ENCODE data around the gene SREBF1. TPM values are rescaled to one million over a fixed set of nuclear protein-coding genes. Genes with fewer than 3 reads are reported as not detected.
A peak's percentile ranks its signal among the peaks of the same experiment; 100 is the strongest.

SREBF1 gene
- total RNA-seq, 1 donor from 2014 or later = 15.2 TPM

DNA sequence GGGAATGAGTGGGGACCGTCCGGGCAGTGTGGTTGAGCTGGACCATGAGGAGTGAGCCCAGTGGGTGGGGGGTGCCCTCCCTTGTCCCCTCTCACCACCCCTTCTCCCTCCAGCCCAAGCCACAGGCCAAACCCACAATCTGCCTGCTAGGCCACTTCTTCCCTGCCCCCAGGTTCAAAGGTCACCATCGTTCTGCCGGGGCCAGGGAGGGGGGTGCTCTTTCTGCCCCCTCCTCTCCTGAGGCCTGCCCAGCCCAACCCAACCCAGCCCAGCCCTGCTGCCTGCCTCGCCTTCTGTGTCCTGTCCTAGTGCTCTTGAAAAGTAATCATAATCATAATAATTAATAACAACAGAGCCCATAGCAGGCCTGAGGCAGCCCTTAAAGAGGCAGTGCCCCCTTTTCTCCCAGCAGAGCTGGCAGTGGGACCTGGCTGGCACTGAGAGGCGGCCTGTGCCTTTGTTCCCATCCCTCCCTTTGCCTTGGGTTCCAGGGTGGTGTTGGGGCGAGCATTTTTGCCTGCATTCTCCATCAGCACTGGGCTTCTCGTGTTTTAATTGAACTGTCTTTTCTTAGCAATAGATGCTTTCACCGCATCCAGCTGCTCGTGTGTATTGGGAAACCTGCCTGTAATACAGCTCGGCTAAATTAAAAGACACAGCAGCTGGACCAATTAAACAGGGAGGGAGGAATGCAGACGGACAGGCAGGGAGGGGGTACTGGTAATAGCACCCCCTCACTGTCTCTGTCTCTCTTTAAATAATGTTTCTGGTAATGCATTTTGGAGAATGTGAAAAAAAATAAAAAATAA, 46.8 kb downstream of the SREBF1 start:
- DNase-seq (no peak), ATAC-seq (no peak)
- intact Hi-C loops (cut with micrococcal nuclease) = loop anchor here (10.0 kb wide), 1 partner anchor 95 kb away; no protein-coding TSS in a partner anchor

GRCh38 chr17:17789410-17789809, 47.4 kb downstream of the SREBF1 start:
- ATAC-seq (no peak), DNase-seq (no peak)
- intact Hi-C loops (cut with micrococcal nuclease) = loop anchor here (10.0 kb wide), 1 partner anchor 95 kb away; no protein-coding TSS in a partner anchor

DNA sequence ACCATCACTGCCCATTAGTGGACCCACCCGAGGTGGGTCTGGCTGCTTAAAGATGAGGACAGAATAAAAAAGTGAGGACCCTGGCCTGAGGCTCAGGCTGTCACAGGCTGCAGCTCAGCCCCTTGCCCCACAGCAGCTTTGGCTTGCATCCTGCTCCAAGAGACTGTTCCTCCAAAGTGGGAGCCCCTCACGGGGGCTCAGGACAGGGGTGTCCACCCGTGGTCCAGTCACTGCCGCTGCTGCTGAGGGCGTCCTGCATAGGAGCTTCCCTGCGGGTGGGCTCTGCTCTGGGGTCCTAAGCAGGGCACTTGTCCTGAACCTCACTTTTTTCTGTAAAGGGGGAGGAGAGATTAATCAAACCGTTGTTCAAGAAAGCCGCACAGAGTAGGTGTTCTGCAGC, 47.8 kb downstream of the SREBF1 start:
- no peak for ATAC-seq
- no peak for DNase-seq
- intact Hi-C loops (cut with micrococcal nuclease) = loop anchor here (10.0 kb wide), 1 partner anchor 94 kb away; no protein-coding TSS in a partner anchor

- DNase-seq (no peak), ATAC-seq (no peak)
- intact Hi-C loops (cut with micrococcal nuclease) = loop anchor here (10.0 kb wide), 1 partner anchor 93 kb away; no protein-coding TSS in a partner anchor
These were observed 49.2 kb downstream of the SREBF1 start for GRCh38 chr17:17787568-17787967.

- DNase-seq = no peak
- intact Hi-C loops (cut with micrococcal nuclease) = loop anchor here (10.0 kb wide), 1 partner anchor 92 kb away; no protein-coding TSS in a partner anchor
- ATAC-seq = no peak
These were observed 49.8 kb downstream of the SREBF1 start for GRCh38 chr17:17786998-17787397.

GRCh38 chr17:17785407-17785806, 51.4 kb downstream of the SREBF1 start:
- DNase-seq (no peak), ATAC-seq (no peak)
- intact Hi-C loops (cut with micrococcal nuclease) = loop anchor here (10.0 kb wide), 1 partner anchor 91 kb away; no protein-coding TSS in a partner anchor

DNA sequence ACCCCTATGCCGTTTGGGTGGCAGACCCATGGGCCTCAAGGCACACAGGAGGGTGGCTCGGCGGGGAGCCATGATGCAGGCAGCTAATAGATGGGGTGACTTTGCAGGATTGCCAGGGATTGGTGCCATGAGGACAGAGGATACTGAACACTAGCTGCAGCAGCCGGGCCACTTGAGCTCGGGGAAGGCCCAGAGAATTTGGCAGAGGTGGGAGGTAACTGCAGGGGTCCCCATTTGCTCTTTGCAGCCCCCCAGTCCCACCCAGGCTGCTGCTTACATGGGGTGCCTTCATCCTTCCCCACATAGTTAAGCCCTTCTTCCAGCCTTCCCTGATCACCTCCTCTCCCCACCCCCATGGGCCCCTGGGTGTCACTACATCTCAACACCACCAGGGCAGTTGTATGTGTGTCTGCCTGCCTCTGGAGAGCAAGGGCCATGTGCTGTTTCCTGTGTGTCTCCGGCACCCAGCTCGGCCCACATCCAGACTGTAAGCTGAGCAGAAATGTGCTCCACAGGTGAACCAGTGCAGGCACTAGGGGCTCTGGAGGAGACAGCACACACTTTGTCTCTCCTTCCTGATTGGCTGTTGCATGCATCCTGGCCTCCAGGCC, 52.0 kb downstream of the SREBF1 start:
- intact Hi-C loops (cut with micrococcal nuclease) = loop anchor here (10.0 kb wide), 1 partner anchor 90 kb away; no protein-coding TSS in a partner anchor
- DNase-seq = no peak

DNA sequence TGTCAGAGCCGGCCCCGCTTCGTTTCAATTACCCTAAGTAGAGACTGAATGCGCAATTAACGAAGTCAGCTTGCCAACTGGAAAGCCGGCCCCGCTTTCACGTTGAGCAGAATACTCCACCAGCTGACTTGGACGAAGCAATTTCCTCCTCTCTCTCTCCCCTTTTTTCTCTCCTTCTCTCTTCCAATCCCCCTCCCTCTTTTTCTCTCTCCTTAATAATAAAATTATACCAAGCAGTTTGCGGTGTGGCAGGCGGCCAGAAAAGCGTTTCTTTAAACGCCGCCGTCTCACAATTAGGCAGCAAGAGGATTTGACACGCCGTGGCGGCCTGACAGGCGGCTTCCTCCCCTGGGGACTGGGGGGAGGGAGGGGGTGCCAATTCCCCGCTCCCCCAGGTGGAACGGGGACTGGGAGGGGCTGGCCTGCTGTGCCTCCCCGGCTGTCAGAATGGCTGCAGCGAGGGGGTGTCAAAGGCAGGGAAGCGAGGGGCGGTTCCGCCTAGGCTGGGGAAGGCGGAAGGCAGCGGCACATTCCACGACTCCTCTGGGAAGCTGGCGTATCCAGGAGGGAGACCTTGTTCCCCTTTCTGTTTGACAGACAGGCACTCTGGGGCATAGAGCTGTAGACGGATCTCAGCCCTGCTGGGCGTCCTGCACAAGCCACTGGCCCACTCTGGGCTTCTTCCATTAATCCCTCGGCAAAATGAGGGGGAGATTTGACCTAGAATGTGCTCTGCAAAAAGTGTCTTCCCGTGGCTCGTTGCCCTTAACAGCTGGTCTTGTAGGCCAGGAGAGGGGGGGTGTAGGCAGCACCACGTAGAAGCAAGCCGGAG, 52.7 kb downstream of the SREBF1 start:
- intact Hi-C loops (cut with micrococcal nuclease) = loop anchor here (10.0 kb wide), 1 partner anchor 89 kb away; no protein-coding TSS in a partner anchor
- DNase-seq = peak; percentile 69
- ATAC-seq = peak; percentile 6

More for the DNA sequence above, 52.0 kb downstream of the SREBF1 start:
- ATAC-seq = peak; percentile 0

GRCh38 chr17:17783116-17783824, 53.5 kb downstream of the SREBF1 start:
- ATAC-seq (peak; percentile 58), DNase-seq (peak; percentile 85)
- intact Hi-C loops (cut with micrococcal nuclease) = loop anchor here (10.0 kb wide), 1 partner anchor 88 kb away; no protein-coding TSS in a partner anchor

DNA sequence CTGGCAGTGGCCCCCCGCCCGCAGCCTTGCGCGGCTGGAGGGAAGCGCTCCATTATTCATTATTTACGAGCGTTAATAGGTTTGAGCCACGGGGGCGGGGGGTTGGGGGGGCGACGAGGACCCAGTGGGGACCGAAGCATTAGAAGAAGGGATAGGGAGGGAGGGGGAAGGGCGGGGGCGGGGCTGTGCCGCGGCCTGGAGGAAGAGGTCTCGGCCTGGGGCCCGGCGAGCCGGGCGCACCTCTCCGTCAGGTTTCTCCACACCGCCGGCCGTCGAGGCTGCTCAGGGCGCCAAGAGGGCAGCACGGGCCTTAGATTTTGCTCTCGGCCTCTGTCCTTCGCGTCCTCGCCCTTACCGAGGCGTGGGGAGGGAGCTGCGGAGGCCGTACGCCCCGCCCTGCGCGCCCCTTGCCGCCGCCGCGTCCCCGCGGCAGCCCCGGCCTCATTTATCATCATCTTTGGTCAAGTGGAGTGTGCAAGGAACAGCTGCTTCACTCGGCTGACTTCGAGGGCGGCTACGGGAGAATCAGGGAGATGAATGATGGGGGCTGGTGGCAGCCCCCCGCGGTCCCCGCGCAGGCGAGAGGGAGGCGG, 54.2 kb downstream of the SREBF1 start:
- DNase-seq = peak; percentile 56
- intact Hi-C loops (cut with micrococcal nuclease) = loop anchor here (10.0 kb wide), 1 partner anchor 88 kb away; no protein-coding TSS in a partner anchor
- peak; percentile 11 for ATAC-seq

DNA sequence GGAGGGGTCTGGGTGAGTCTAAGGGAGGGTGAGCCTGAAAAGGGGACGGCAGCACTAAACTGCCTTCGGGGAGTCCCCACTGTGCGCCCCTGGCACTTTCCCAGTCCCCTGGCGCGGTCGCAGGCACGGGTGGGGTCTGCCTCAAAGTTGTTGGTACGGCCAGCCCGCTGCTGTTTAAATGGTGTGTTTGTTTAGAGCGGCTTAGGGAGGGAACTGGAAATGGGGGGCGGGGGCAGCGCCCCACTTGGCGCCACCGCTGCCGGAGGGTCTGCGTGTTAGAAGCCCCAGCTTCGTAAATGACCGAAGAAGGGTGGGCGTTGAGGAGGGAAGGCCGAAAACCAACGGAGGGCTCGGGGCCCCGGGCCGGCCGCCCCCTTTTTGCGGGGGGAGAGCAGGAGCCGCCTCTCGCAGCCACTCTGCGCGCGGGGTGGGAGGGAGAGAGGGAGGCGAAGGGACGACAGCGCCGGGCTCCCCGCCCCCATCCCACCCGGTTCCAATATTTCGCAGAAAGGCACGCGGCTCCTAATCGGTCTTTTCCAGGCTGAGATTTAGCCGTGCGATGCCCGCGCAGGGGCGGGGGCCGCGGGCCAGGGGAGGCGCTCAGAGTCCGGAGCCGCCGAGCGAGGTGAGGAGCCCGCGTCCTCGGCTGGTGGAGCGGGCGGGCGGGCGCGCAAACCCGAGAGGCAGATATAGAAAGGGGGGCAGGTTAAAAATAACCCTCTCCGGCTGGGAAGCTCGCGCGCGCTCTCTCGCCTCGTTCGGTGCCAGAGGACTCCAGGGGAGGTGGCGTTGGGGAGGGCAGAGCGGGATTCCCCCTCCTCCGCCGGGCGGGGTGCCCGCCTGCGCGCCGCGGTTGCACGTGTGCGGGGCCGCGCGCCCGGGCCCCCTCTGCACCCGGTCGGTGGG, 54.9 kb downstream of the SREBF1 start:
- intact Hi-C loops (cut with micrococcal nuclease) = loop anchor here (10.0 kb wide), 1 partner anchor 87 kb away; no protein-coding TSS in a partner anchor
- peak; percentile 91 for DNase-seq
- ATAC-seq = peak; percentile 72

- intact Hi-C loops (cut with micrococcal nuclease) = loop anchor here (10.0 kb wide), 1 partner anchor 86 kb away; no protein-coding TSS in a partner anchor
- DNase-seq = no peak
These were observed 55.7 kb downstream of the SREBF1 start for GRCh38 chr17:17780922-17781590.

GRCh38 chr17:17779015-17779611, 57.7 kb downstream of the SREBF1 start:
- peak; percentile 66 for DNase-seq
- intact Hi-C loops (cut with micrococcal nuclease) = no loop called here
- peak; percentile 2 for ATAC-seq

More at GRCh38 chr17:17780922-17781590, 55.7 kb downstream of the SREBF1 start:
- ATAC-seq = no peak

GRCh38 chr17:17778308-17779014, 58.3 kb downstream of the SREBF1 start:
- peak; percentile 88 for DNase-seq
- intact Hi-C loops (cut with micrococcal nuclease) = no loop called here
- ATAC-seq = peak; percentile 38

- ATAC-seq (no peak), DNase-seq (no peak)
- intact Hi-C loops (cut with micrococcal nuclease) = no loop called here
These were observed 59.9 kb downstream of the SREBF1 start for GRCh38 chr17:17776889-17777288.

Data from left ventricle myocardium superior (tissue), 1 donor.